ENCODE measurements around the gene LGR4.
"Not testable (repeated sequence)": the region's sequence is repeated elsewhere in the genome, so short reads cannot be mapped to it uniquely, and the experiment has no call there.

Gene LGR4

DNA sequence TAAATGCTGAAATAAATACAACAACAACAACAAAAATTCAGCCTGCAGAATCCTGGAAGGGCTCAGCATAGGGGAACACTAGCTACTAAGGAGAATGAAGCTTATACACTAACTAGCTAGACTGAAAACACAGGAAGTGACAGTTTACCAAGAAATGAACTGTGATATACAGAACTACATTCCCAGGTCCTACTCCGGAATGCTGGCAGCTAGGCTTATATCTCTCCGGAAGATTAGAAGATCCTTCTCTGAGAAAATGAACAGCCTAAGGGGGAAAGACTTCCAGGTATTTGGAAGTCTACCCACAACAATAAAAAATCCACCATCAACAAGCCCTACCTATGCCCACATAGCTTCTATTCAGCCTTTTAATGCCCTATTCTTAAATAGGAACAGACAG lies 140.6 kb downstream of the LGR4 start:
- FAIRE-seq: no peak

DNA sequence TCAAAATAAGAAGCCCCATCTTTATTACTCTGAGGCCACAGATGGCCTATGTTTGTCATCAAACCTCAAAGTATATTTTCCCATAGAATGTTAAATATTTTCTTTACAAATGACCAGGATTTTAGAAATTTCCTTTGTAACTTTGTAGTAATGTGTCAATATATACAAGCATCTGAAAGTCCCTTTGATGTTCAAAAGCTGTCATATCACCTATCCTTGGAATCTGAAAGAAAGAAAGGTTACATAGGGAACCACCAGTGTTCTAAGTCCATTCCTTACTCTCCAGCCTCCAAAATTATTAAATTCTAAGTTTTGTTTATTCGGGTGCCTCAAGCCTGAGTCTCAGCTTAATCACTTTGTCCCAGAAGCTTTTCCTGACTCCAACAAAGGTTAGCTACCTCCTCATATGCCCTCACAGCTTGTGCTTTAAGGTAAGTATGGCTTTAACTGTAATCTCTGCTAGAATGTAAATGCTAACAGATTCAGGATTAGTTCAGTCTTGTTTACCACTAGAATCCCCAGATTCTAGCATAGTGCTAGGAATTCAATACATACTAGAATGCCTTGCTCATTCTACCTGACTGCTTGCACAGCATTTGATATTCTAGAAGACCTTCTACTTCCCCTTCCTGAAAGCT lies 141.8 kb downstream of the LGR4 start:
- FAIRE-seq: no peak

DNA sequence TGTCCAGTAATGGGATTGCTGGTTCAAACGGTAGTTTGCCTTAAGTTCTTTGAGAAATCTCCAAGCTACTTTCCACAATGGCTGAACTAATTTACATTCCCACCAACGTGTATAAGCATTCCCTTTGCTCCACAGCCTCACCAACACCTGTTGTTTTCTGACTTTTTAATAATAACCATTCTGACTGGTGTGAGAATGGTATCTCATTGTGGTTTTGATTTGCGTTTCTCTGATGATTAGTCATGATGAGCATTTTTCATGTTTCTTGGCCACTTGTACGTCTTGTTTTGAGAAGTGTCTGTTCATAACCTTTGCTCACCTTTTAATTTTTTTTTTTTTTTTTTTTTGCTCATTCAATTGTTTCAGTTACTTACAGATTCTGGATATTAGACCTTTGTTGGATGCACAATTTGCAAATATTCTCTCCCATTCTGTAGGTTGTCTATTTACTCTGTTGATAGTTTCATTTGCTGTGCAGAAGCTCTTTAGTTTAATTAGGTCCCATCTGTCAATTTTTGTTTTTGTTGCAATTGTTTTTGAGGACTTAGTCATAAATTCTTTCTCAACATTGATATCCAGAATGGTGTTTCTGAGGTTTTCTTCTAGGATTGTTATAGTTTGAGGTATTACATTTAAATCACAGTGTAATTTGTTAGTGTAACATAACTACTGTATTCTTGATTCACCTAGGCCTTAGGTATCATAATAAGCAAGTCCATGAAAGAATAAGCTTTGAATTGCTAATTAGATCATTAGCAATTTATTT lies 142.5 kb downstream of the LGR4 start:
- no peak for FAIRE-seq

DNA sequence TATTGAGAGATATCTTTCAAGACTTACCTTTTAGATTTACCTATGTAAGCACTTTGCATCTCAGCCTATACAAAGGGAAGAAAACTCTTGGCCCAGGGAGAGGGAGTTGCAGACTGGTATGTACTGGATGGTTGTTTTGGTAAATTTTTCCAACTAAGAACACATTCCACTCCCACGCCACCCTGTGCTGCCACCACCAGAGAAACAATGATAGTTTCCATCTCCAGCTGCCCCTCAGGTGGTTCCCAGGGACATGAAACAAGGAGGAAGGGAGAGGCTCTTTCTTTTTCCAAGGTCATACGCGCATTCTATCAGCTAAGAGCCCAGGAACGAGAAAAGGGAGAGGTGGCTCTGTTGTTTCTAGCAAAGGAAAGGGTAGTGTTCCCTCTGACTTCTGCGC lies 144.0 kb downstream of the LGR4 start:
- FAIRE-seq: no peak

DNA sequence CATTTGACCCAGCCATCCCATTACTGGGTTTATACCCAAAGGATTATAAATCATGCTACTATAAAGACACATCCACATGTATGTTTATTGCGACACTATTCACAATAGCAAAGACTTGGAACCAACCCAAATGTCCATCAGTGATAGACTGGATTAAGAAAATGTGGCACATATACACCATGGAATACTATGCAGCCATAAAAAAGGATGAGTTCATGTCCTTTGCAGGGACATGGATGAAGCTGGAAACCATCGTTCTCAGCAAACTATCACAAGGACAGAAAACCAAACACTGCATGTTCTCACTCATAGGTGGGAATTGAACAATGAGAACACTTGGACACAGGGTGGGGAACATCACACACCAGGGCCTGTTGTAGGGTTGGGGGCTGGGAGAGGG lies 145.5 kb downstream of the LGR4 start:
- not testable (repeated sequence) for FAIRE-seq

DNA sequence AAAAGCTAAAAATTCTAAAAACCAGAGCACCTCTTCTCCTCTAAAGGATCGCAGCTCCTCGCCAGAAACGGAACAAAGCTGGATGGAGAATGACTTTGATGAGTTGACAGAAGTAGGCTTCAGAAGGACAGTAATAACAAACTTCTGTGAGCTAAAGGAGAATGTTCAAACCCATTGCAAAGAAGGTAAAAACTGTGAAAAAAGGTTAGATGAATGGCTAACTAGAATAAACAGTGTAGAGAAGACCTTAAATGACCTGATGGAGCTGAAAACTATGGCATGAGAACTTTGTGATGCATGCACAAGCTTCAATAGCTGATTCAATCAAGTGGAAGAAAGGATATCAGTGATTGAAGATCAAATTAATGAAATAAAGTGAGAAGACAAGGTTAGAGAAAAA lies 150.4 kb downstream of the LGR4 start:
- FAIRE-seq: not testable (repeated sequence)

DNA sequence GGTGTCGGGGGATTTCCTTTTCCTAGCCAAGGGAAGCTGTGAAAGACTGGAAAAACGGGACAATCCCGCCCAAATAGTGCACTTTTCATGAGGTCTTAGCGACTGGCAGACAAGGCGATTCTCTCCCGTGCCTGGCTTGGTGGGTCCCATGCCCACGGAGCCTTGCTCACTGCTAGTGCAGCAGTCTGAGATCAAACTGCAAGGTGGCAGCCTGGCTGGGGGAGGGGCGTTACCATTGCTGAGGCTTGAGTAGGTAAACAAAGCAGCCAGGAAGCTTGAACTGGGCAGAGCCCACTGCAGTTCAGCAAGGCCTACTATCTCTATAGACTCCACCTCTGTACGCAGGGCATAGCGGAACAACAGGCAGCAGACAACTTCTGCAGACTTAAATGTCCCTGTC lies 151.2 kb downstream of the LGR4 start:
- not testable (repeated sequence) for FAIRE-seq

DNA sequence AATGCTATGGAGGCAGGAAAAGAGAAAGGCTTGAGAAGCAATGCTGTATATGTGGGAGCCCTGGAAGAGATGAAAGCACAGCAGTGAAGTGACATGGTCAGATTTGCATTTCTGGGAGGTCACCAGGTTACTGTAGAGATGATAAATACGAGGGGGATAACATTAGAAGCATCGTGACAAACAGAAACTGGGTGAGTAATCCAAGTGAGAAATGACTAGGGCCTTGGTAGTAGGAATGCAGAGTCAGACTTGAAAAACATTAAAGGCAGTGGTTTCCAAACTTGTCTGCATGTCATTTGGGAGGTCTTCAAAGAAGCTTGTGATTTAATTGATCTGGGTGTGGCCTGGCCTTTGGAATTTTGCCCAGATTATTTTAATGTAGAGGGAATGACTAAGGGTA lies 153.5 kb downstream of the LGR4 start:
- no peak for FAIRE-seq

DNA sequence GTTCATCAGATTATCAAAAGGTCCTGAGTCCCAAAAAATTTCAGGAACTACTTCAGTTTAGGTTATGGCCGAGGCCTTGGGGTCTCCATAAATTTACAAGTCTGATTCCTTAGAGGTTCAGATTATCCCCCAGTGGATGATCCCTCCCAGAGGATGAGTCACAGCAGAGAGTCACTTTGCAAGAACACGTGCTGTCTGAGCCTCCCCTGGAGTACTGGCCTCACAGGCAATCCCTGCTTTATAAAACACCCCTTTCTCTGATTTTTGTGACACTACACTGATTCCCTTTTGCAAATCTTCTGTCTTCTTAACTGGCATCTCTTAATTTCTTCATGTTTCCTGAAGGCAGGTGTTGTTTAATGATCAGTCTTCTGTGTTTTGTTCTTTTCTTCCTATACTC lies 154.8 kb downstream of the LGR4 start:
- no peak for FAIRE-seq
